Frontal cortex (tissue), 1 donor: ENCODE results near the gene KRTAP5-2. TPM values are rescaled to one million over a fixed set of nuclear protein-coding genes. Genes with fewer than 3 reads are reported as not detected.

Experiments
- total RNA-seq: library from RNA; depleted of rRNA; stranded (reverse); fragments of >200 nt; gene quantifications from one replicate; pipeline ENCODE4 v1.2.3, GENCODE V29; 2014

KRTAP5-2 gene
- total RNA-seq, 1 donor from 2014 or later, result not detected

Other genes starting within 250 kb of the KRTAP5-2 start
- gene BRSK2, start 208.4 kb downstream of the KRTAP5-2 start, total RNA-seq, result 35.9 TPM
- 15.1 TPM for gene MOB2, start 111.5 kb downstream of the KRTAP5-2 start, total RNA-seq
- gene DUSP8, start 26.0 kb downstream of the KRTAP5-2 start, total RNA-seq, result 4.1 TPM
- gene KRTAP5-1, start 13.0 kb downstream of the KRTAP5-2 start, total RNA-seq, result not detected
- not detected for gene KRTAP5-3, start 10.2 kb upstream of the KRTAP5-2 start, total RNA-seq
- not detected for gene KRTAP5-4, start 23.8 kb upstream of the KRTAP5-2 start, total RNA-seq
- gene KRTAP5-5, start 31.5 kb upstream of the KRTAP5-2 start, total RNA-seq, result not detected
- not detected for gene KRTAP5-6, start 98.9 kb upstream of the KRTAP5-2 start, total RNA-seq
- 0.41 TPM for gene IFITM10, start 152.3 kb upstream of the KRTAP5-2 start, total RNA-seq
- 22.0 TPM for gene CTSD, start 165.6 kb upstream of the KRTAP5-2 start, total RNA-seq
- gene SYT8, start 236.7 kb upstream of the KRTAP5-2 start, total RNA-seq, result not detected
- gene TNNI2, start 240.7 kb upstream of the KRTAP5-2 start, total RNA-seq, result not detected